ENCODE results near the gene E2F4. TPM values are rescaled to one million over a fixed set of nuclear protein-coding genes. Genes with fewer than 3 reads are reported as not detected.

Gene E2F4
- total and polyA plus RNA-seq, 5 donors = 33.9 to 42.5 (median 39.7) TPM

Small RNAs within 50 kb of the gene (microRNA-seq; reads per million reads assigned to microRNA genes)
- gene MIR328 = 64.8 to 212 reads per million in 2 donors

Other genes starting within 250 kb of the E2F4 start
- 1 to 10 TPM in 2 of 4 donors, under 1 TPM in 2; 0.88 to 1.3 (median 0.98) TPM for gene CES3, start 230.9 kb upstream of the E2F4 start, total RNA-seq
- gene CES3, start 230.9 kb upstream of the E2F4 start, polyA plus RNA-seq = 0.48 TPM
- 10 to 100 TPM; 11.1 to 21.5 (median 12.1) TPM for gene CES4A, start 203.6 kb upstream of the E2F4 start, total RNA-seq
- 10.3 TPM for gene CES4A, start 203.6 kb upstream of the E2F4 start, polyA plus RNA-seq
- gene CBFB, start 163.0 kb upstream of the E2F4 start, total RNA-seq = 10 to 100 TPM; 23.7 to 39.3 (median 29.6) TPM
- 15.7 TPM for gene CBFB, start 163.0 kb upstream of the E2F4 start, polyA plus RNA-seq
- 10 to 100 TPM; 11.4 to 11.8 (median 11.6) TPM for gene PHAF1, start 82.2 kb upstream of the E2F4 start, total RNA-seq
- gene PHAF1, start 82.2 kb upstream of the E2F4 start, polyA plus RNA-seq = 7.1 TPM
- 10 to 100 TPM; 17.0 to 19.8 (median 18.7) TPM for gene B3GNT9, start 41.2 kb upstream of the E2F4 start, total RNA-seq
- 11.7 TPM for gene B3GNT9, start 41.2 kb upstream of the E2F4 start, polyA plus RNA-seq
- 10 to 100 TPM in 2 of 4 donors, 1 to 10 TPM in 2; 9.0 to 11.1 (median 9.8) TPM for gene TRADD, start 32.2 kb upstream of the E2F4 start, total RNA-seq
- 8.7 TPM for gene TRADD, start 32.2 kb upstream of the E2F4 start, polyA plus RNA-seq
- 10 to 100 TPM in 2 of 4 donors, 1 to 10 TPM in 2; 7.7 to 13.9 (median 9.9) TPM for gene FBXL8, start 32.2 kb upstream of the E2F4 start, total RNA-seq
- gene FBXL8, start 32.2 kb upstream of the E2F4 start, polyA plus RNA-seq = 9.8 TPM
- 10 to 100 TPM; 29.7 to 92.2 (median 60.3) TPM for gene HSF4, start 27.4 kb upstream of the E2F4 start, total RNA-seq
- gene HSF4, start 27.4 kb upstream of the E2F4 start, polyA plus RNA-seq = 36.6 TPM
- 100 to 1,000 TPM in 3 of 4 donors, 10 to 100 TPM in 1; 67.5 to 125 (median 107) TPM for gene NOL3, start 21.6 kb upstream of the E2F4 start, total RNA-seq
- gene NOL3, start 21.6 kb upstream of the E2F4 start, polyA plus RNA-seq = 133 TPM
- gene MATCAP1, start 8.2 kb upstream of the E2F4 start, total RNA-seq = 10 to 100 TPM; 16.2 to 22.9 (median 17.2) TPM
- gene MATCAP1, start 8.2 kb upstream of the E2F4 start, polyA plus RNA-seq = 14.8 TPM
- gene EXOC3L1, start 2.0 kb upstream of the E2F4 start, total RNA-seq = 1 to 10 TPM; 1.3 to 3.0 (median 2.2) TPM
- gene EXOC3L1, start 2.0 kb upstream of the E2F4 start, polyA plus RNA-seq = 3.2 TPM
- under 1 TPM; 0.51 to 0.85 (median 0.76) TPM for gene ELMO3, start 7.0 kb downstream of the E2F4 start, total RNA-seq
- 0.72 TPM for gene ELMO3, start 7.0 kb downstream of the E2F4 start, polyA plus RNA-seq
- 10 to 100 TPM; 15.4 to 26.2 (median 17.0) TPM for gene TMEM208, start 35.0 kb downstream of the E2F4 start, total RNA-seq
- 43.5 TPM for gene TMEM208, start 35.0 kb downstream of the E2F4 start, polyA plus RNA-seq
- gene FHOD1, start 55.3 kb downstream of the E2F4 start, total RNA-seq = 10 to 100 TPM; 16.9 to 32.1 (median 19.4) TPM
- 20.5 TPM for gene FHOD1, start 55.3 kb downstream of the E2F4 start, polyA plus RNA-seq
- gene SLC9A5, start 56.8 kb downstream of the E2F4 start, total RNA-seq = 1 to 10 TPM; 2.2 to 2.9 (median 2.5) TPM
- gene SLC9A5, start 56.8 kb downstream of the E2F4 start, polyA plus RNA-seq = 1.9 TPM
- gene PLEKHG4, start 87.4 kb downstream of the E2F4 start, total RNA-seq = 1 to 10 TPM; 2.2 to 2.8 (median 2.5) TPM
- 2.2 TPM for gene PLEKHG4, start 87.4 kb downstream of the E2F4 start, polyA plus RNA-seq
- gene KCTD19, start 134.6 kb downstream of the E2F4 start, total RNA-seq = under 1 TPM in 1 of 4 donors, not detected in 3; 0.06 TPM
- gene KCTD19, start 134.6 kb downstream of the E2F4 start, polyA plus RNA-seq = 0.07 TPM
- gene LRRC36, start 134.7 kb downstream of the E2F4 start, total RNA-seq = under 1 TPM; 0.11 to 0.42 (median 0.29) TPM
- gene LRRC36, start 134.7 kb downstream of the E2F4 start, polyA plus RNA-seq = 0.36 TPM
- 100 to 1,000 TPM in 1 of 4 donors, 10 to 100 TPM in 3; 21.9 to 183 (median 33.4) TPM for gene TPPP3, start 201.3 kb downstream of the E2F4 start, total RNA-seq
- gene TPPP3, start 201.3 kb downstream of the E2F4 start, polyA plus RNA-seq = 64.6 TPM
- 10 to 100 TPM in 1 of 4 donors, 1 to 10 TPM in 3; 6.4 to 10.4 (median 6.4) TPM for gene ZDHHC1, start 224.3 kb downstream of the E2F4 start, total RNA-seq
- 5.2 TPM for gene ZDHHC1, start 224.3 kb downstream of the E2F4 start, polyA plus RNA-seq
- gene HSD11B2, start 239.0 kb downstream of the E2F4 start, total RNA-seq = 1 to 10 TPM in 1 of 4 donors, under 1 TPM in 3; 0.42 to 1.6 (median 0.64) TPM
- gene HSD11B2, start 239.0 kb downstream of the E2F4 start, polyA plus RNA-seq = 0.38 TPM